K562 (cell line): ENCODE data around the gene SPIRE1. TPM values are rescaled to one million over a fixed set of nuclear protein-coding genes. Genes with fewer than 3 reads are reported as not detected.

Source experiments
- ARID1B ChIP-seq: fragments of 450-650 bp; IDR thresholded peaks from 2 replicates; pipeline ENCODE4 v1.6.1; 2016; ENCODE audit warnings: antibody characterized with exemption, mild to moderate bottlenecking, inconsistent platforms
- BDP1 ChIP-seq: IDR thresholded peaks from 3 replicates; pipeline ENCODE4 v1.6.1; 2011; ENCODE audit not compliant: insufficient read length, insufficient read depth
- CC2D1A ChIP-seq: fragments of 450-650 bp; IDR thresholded peaks from 2 replicates; pipeline ENCODE4 v1.6.1; 2017; ENCODE audit warnings: mild to moderate bottlenecking
- CEBPG ChIP-seq, 3 experiments: fragments of 200-800 bp in 1 of 3; sonication (Bioruptor generic) in 1 of 3; sonication (generic) in 1 of 3; formaldehyde crosslinking in 1 of 3; IDR thresholded peaks in 2 of 3; conservative IDR thresholded peaks in 1 of 3; 2 replicates each; pipeline versions ENCODE4 v1.6.1 to v1.8.0; 2016 to 2022; ENCODE audit warnings: missing compliant biosample characterization in 2 of 3, missing genetic modification characterization in 2 of 3, mild to moderate bottlenecking in 1 of 3, missing genetic modification reagents in 1 of 3
- EGR1 ChIP-seq: fragments of 450-650 bp; conservative IDR thresholded peaks from 2 replicates; pipeline ENCODE4 v1.6.1; 2017; ENCODE audit warnings: mild to moderate bottlenecking
- ESRRB ChIP-seq: fragments of 250-450 bp; sonication (Bioruptor Pico); IDR thresholded peaks from 2 replicates; pipeline ENCODE4 v1.5.0; 2020; ENCODE audit warnings: mild to moderate bottlenecking, moderate library complexity, borderline replicate concordance
- ETV5 ChIP-seq: sonication (generic); formaldehyde crosslinking; IDR thresholded peaks from 2 replicates; pipeline ENCODE4 v1.4.0; 2020; ENCODE audit warnings: low read depth, mild to moderate bottlenecking, missing genetic modification reagents
- MEF2D ChIP-seq: conservative IDR thresholded peaks from 2 replicates; pipeline ENCODE4 v1.6.1; 2016; ENCODE audit warnings: low read depth, missing genetic modification characterization, missing compliant biosample characterization
- NCOA1 ChIP-seq: fragments of 450-650 bp; IDR thresholded peaks from 2 replicates; pipeline ENCODE4 v1.6.1; 2016; ENCODE audit warnings: low read depth
- NEUROD1 ChIP-seq: fragments of 150-350 bp; IDR thresholded peaks from 2 replicates; pipeline ENCODE4 v1.6.1; 2014; ENCODE audit warnings: borderline replicate concordance, low read length, low read depth; ENCODE audit not compliant: partially characterized antibody
- NFXL1 ChIP-seq: fragments of 450-650 bp; formaldehyde crosslinking; IDR thresholded peaks from 2 replicates; pipeline ENCODE4 v1.4.0; 2021; ENCODE audit warnings: mild to moderate bottlenecking
- PHTF2 ChIP-seq: fragments of 250-450 bp; sonication (Bioruptor Pico); IDR thresholded peaks from 2 replicates; pipeline ENCODE4 v1.5.0; 2021; ENCODE audit warnings: mild to moderate bottlenecking
- PML ChIP-seq: IDR thresholded peaks from 2 replicates; pipeline ENCODE4 v1.6.1; 2012; ENCODE audit warnings: low read length, inconsistent platforms
- POLR2A ChIP-seq: fragments of 450-650 bp; conservative IDR thresholded peaks from 2 replicates; pipeline ENCODE4 v1.6.1; 2016
- SOX6 ChIP-seq: fragments of 450-650 bp; IDR thresholded peaks from 2 replicates; pipeline ENCODE4 v1.6.1; 2014; ENCODE audit warnings: mild to moderate bottlenecking
- ZNF12 ChIP-seq: sonication (generic); formaldehyde crosslinking; IDR thresholded peaks from 2 replicates; pipeline ENCODE4 v1.4.0; 2020; ENCODE audit warnings: mild to moderate bottlenecking, missing genetic modification reagents
- ZNF140 ChIP-seq: fragments of 250-450 bp; sonication (Bioruptor Pico); IDR thresholded peaks from 2 replicates; pipeline ENCODE4 v1.8.0; 2021; ENCODE audit warnings: moderate library complexity, mild to moderate bottlenecking, inconsistent platforms
- ZNF175 ChIP-seq: fragments of 200-800 bp; sonication (Bioruptor generic); IDR thresholded peaks from 2 replicates; pipeline ENCODE4 v1.6.1; 2016; ENCODE audit warnings: low read depth, mild to moderate bottlenecking, missing genetic modification characterization, missing compliant biosample characterization
- polyA plus RNA-seq, 8 experiments: library from polyadenylated mRNA; depleted of rRNA in 4 of 8; stranded (reverse) in 5 of 8; unstranded in 3 of 8; fragments of >200 nt; fragmentation: Nextera tagmentation in 2 of 8; fragmentation: Illumina TruSeq in 1 of 8; extraction: Ambion mirVana in 2 of 8; extraction: Trizol in 1 of 8; gene quantifications; 2 replicates each; pipeline versions ENCODE4 v1.2.1 to v1.2.3, GENCODE V29; 2011 to 2014; ENCODE audit warnings: inconsistent platforms in 1 of 8, missing spikeins in 1 of 8
- total RNA-seq, 7 experiments: library from RNA; depleted of rRNA in 6 of 7; stranded (reverse); fragments of >200 nt in 6 of 7; fragmentation: Illumina TruSeq in 2 of 7; extraction: Trizol in 2 of 7; gene quantifications; 2 replicates each; pipeline versions ENCODE4 v1.2.1 to v1.2.3, GENCODE V29; 2011 to 2021; ENCODE audit warnings: low replicate concordance in 1 of 7
- TF ChIP-seq, protein P1 (sequence below): fragments of 250-450 bp; sonication (Bioruptor Pico); IDR thresholded peaks from 2 replicates; pipeline ENCODE4 v1.5.0; 2021; ENCODE audit warnings: mild to moderate bottlenecking, borderline replicate concordance
- TF ChIP-seq, protein P2 (sequence below): fragments of 250-450 bp; sonication (Bioruptor Pico); IDR thresholded peaks from 2 replicates; pipeline ENCODE4 v1.4.0; 2020; ENCODE audit warnings: mild to moderate bottlenecking
- TF ChIP-seq, protein P3 (sequence below): sonication (generic); formaldehyde crosslinking; IDR thresholded peaks from 2 replicates; pipeline ENCODE4 v1.5.0; 2020; ENCODE audit warnings: missing genetic modification reagents
- TF ChIP-seq, protein P4 (sequence below), 2 experiments: fragments of 200-800 bp in 1 of 2; sonication (Bioruptor generic) in 1 of 2; sonication (generic) in 1 of 2; formaldehyde crosslinking in 1 of 2; IDR thresholded peaks in 1 of 2; conservative IDR thresholded peaks in 1 of 2; 2 replicates each; pipeline versions ENCODE4 v1.5.0 to v1.6.1; 2016 to 2020; ENCODE audit warnings: missing compliant biosample characterization in 1 of 2, missing genetic modification characterization in 1 of 2, missing genetic modification reagents in 1 of 2

Gene SPIRE1
- total and polyA plus RNA-seq, 9 of the 15 experiments (the other 6 are each of a cell fraction or from before 2014, with no cell fraction given) = 2.9 to 14.0 (median 10.2) TPM

DNA sequence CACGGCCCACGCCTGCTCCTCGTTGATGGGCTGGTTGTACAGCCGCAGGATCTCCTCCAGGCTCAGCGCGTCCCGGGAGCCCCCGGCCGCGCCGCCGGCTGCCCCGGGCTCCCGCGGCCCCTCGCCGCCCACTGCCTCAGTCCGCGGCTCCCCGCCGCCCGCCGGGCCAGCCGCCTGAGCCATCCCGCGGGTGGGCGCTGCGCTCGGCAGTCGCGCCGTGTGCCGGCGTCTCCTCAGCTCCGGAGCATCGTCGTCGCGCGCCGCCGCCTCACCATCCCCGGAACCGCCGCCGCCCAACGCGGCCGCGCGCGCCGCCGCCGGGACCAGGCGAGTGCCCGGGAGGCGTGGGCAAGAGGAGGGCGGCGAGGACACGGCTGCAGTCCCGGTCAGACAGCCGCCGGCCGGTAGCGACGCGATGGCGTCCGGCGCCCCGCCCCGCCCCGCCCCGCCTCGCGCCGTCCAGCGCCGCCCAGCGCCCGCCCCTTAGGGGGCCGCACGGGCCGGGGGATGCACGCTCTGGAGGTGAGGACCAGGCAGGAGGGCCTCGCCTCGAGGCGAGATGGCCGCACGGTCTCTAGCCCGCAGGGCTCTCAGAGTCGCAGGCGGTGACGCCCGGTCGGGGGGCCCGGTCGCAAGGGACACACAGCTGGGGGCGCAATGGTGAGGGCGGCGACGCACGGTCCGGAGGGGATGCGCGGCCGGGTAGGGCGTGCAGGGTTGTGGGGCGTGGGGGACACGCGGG lies at the start of gene SPIRE1 (continued):
- TF ChIP-seq NEUROD1 = no peak
- no peak for TF ChIP-seq ARID1B
- no peak for TF ChIP-seq ETV5 (CRISPR knock-in tag)
- TF ChIP-seq CEBPG (CRISPR knock-in tag; IDR thresholded peaks at IDR 0.05) = no peak
- TF ChIP-seq CEBPG (tag; conservative IDR thresholded peaks at IDR 0.05 in 1 of 2, IDR thresholded peaks at IDR 0.05 in 1 of 2) = no peak
- no peak for TF ChIP-seq EGR1
- no peak for TF ChIP-seq POLR2A
- no peak for TF ChIP-seq ZNF12
- TF ChIP-seq ZNF140 (CRISPR knock-in tag) = no peak
- no peak for TF ChIP-seq NFXL1 (CRISPR knock-in tag)
- no peak for TF ChIP-seq NCOA1
- no peak for TF ChIP-seq CC2D1A
- TF ChIP-seq, protein P1, sequence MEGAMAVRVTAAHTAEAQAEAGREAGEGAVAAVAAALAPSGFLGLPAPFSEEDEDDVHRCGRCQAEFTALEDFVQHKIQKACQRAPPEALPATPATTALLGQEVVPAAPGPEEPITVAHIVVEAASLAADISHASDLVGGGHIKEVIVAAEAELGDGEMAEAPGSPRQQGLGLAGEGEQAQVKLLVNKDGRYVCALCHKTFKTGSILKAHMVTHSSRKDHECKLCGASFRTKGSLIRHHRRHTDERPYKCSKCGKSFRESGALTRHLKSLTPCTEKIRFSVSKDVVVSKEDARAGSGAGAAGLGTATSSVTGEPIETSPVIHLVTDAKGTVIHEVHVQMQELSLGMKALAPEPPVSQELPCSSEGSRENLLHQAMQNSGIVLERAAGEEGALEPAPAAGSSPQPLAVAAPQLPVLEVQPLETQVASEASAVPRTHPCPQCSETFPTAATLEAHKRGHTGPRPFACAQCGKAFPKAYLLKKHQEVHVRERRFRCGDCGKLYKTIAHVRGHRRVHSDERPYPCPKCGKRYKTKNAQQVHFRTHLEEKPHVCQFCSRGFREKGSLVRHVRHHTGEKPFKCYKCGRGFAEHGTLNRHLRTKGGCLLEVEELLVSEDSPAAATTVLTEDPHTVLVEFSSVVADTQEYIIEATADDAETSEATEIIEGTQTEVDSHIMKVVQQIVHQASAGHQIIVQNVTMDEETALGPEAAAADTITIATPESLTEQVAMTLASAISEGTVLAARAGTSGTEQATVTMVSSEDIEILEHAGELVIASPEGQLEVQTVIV (CRISPR knock-in tag) = no peak
- no peak for TF ChIP-seq SOX6
- TF ChIP-seq, protein P2, sequence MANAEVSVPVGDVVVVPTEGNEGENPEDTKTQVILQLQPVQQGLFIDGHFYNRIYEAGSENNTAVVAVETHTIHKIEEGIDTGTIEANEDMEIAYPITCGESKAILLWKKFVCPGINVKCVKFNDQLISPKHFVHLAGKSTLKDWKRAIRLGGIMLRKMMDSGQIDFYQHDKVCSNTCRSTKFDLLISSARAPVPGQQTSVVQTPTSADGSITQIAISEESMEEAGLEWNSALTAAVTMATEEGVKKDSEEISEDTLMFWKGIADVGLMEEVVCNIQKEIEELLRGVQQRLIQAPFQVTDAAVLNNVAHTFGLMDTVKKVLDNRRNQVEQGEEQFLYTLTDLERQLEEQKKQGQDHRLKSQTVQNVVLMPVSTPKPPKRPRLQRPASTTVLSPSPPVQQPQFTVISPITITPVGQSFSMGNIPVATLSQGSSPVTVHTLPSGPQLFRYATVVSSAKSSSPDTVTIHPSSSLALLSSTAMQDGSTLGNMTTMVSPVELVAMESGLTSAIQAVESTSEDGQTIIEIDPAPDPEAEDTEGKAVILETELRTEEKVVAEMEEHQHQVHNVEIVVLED (CRISPR knock-in tag) = no peak
- no peak for TF ChIP-seq ESRRB
- TF ChIP-seq, protein P3, sequence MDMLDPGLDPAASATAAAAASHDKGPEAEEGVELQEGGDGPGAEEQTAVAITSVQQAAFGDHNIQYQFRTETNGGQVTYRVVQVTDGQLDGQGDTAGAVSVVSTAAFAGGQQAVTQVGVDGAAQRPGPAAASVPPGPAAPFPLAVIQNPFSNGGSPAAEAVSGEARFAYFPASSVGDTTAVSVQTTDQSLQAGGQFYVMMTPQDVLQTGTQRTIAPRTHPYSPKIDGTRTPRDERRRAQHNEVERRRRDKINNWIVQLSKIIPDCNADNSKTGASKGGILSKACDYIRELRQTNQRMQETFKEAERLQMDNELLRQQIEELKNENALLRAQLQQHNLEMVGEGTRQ = no peak
- TF ChIP-seq BDP1 = no peak
- TF ChIP-seq ZNF175 (CRISPR knock-in tag) = no peak
- no peak for TF ChIP-seq PML
- no peak for TF ChIP-seq PHTF2 (CRISPR knock-in tag)
- TF ChIP-seq, protein P4, sequence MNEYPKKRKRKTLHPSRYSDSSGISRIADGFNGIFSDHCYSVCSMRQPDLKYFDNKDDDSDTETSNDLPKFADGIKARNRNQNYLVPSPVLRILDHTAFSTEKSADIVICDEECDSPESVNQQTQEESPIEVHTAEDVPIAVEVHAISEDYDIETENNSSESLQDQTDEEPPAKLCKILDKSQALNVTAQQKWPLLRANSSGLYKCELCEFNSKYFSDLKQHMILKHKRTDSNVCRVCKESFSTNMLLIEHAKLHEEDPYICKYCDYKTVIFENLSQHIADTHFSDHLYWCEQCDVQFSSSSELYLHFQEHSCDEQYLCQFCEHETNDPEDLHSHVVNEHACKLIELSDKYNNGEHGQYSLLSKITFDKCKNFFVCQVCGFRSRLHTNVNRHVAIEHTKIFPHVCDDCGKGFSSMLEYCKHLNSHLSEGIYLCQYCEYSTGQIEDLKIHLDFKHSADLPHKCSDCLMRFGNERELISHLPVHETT (CRISPR knock-in tag; conservative IDR thresholded peaks at IDR 0.05 in 1 of 2, IDR thresholded peaks at IDR 0.05 in 1 of 2) = peak in 1 of 2 experiments; percentile 60; a peak in 2 of 4 replicates
- no peak for TF ChIP-seq MEF2D (tag)
